ENCODE data around the gene KLRF1.
A peak's percentile ranks its signal among the peaks of the same experiment; 100 is the strongest.

Gene KLRF1

GRCh38 chr12:9796346-9796745 is 30.9 kb upstream of the KLRF1 start:
- no peak overlapping the region for H3K18ac ChIP-seq (ENCODE audit: low read length)
- H3K4me2 ChIP-seq (ENCODE audit: insufficient read depth, low read length, poor library complexity, severe bottlenecking) = no peak overlapping the region
- H4K8ac ChIP-seq (ENCODE audit: low read depth, low read length) = no peak overlapping the region
- H3K27ac ChIP-seq (replicated peaks; ENCODE audit: low read length) = no peak overlapping the region
- no peak overlapping the region for H3K4ac ChIP-seq (ENCODE audit: low read length)
- no peak overlapping the region for H3K23ac ChIP-seq (ENCODE audit: low read depth, low read length, poor library complexity)
- no peak overlapping the region for H2AFZ ChIP-seq (ENCODE audit: low read length)
- no peaks in the 10 kb centered on the region for H3K27me3 ChIP-seq (ENCODE audit: control insufficient read depth in 3 of 3, insufficient read depth in 3 of 3, low read depth in 1 of 3, low read length in 3 of 3)
- H3K79me1 ChIP-seq (ENCODE audit: low read depth, low read length) = no peaks in the 10 kb centered on the region
- no CpG with 5 or more reads among the region's 5 CpGs for WGBS, 2 donors (ENCODE audit: extremely low coverage in 2 of 2, insufficient read length in 2 of 2, insufficient replicate concordance in 1 of 2)
- no peak overlapping the region for H2AK5ac ChIP-seq (ENCODE audit: low read depth, low read length)
- no peaks in the 10 kb centered on the region for H3K4me1 ChIP-seq (ENCODE audit: control insufficient read depth in 2 of 2, insufficient read depth in 1 of 2, low read depth in 1 of 2, low read length in 2 of 2)
- H2BK15ac ChIP-seq (ENCODE audit: low read length) = no peak overlapping the region
- H3K4me3 ChIP-seq (ENCODE audit: low read length in 2 of 2) = no peak overlapping the region
- DNase-seq (ENCODE audit: low spot score) = no peak
- no peak overlapping the region for H2BK5ac ChIP-seq (ENCODE audit: low read length)
- no peak overlapping the region for H2BK120ac ChIP-seq (ENCODE audit: low read depth, low read length)
- H3K14ac ChIP-seq (ENCODE audit: low read length) = no peak overlapping the region
- no peak overlapping the region for H3K9ac ChIP-seq (ENCODE audit: low read depth, low read length, poor library complexity)
- no peak overlapping the region for H4K91ac ChIP-seq (ENCODE audit: low read depth, low read length, poor library complexity)
- no peak overlapping the region for H2BK12ac ChIP-seq (ENCODE audit: low read length)
- no peaks in the 10 kb centered on the region for H3K36me3 ChIP-seq (replicated peaks in 1 of 2; ENCODE audit: control insufficient read depth in 2 of 2, insufficient read depth in 2 of 2, low read length in 2 of 2)
- no peaks in the 10 kb centered on the region for H3K9me3 ChIP-seq (replicated peaks in 1 of 2; ENCODE audit: control insufficient read depth in 2 of 2, insufficient read depth in 1 of 2, low read depth in 1 of 2, low read length in 2 of 2)

DNA sequence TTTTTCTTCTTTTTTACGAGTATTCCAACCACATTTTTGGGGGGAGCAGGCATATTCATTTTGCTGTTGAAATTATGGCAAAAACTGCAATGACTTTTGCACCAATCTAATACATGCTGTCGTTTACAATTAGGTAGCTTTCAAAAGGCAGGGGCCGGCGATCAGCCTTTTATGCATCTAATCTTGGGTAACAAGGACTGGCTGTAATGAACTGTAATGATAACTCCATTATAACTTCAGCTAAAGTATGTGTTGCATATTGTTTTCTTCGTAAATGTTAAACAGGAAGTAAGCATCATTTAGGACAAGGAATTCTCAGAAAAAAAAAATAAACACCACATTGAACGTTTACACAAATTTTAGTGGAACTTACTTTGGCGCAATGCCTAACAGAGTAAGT is 30.3 kb upstream of the KLRF1 start:
- no peak overlapping the region for H2BK120ac ChIP-seq (ENCODE audit: low read depth, low read length)
- H2BK5ac ChIP-seq (ENCODE audit: low read length) = no peak overlapping the region
- H3K23ac ChIP-seq (ENCODE audit: low read depth, low read length, poor library complexity) = no peak overlapping the region
- H3K79me1 ChIP-seq (ENCODE audit: low read depth, low read length) = no peaks in the 10 kb centered on the region
- DNase-seq (ENCODE audit: low spot score) = no peak
- H2BK15ac ChIP-seq (ENCODE audit: low read length) = no peak overlapping the region
- no peaks in the 10 kb centered on the region for H3K27me3 ChIP-seq (ENCODE audit: control insufficient read depth in 3 of 3, insufficient read depth in 3 of 3, low read depth in 1 of 3, low read length in 3 of 3)
- H3K4me2 ChIP-seq (ENCODE audit: insufficient read depth, low read length, poor library complexity, severe bottlenecking) = no peak overlapping the region
- H3K27ac ChIP-seq (replicated peaks; ENCODE audit: low read length) = no peak overlapping the region
- no peak overlapping the region for H2BK12ac ChIP-seq (ENCODE audit: low read length)
- no CpG with 5 or more reads among the region's 7 CpGs for WGBS, 2 donors (ENCODE audit: extremely low coverage in 2 of 2, insufficient read length in 2 of 2, insufficient replicate concordance in 1 of 2)
- no peak overlapping the region for H4K8ac ChIP-seq (ENCODE audit: low read depth, low read length)
- no peak overlapping the region for H3K9ac ChIP-seq (ENCODE audit: low read depth, low read length, poor library complexity)
- H3K4me3 ChIP-seq (ENCODE audit: low read length in 2 of 2) = no peak overlapping the region
- H2AK5ac ChIP-seq (ENCODE audit: low read depth, low read length) = no peak overlapping the region
- no peak overlapping the region for H3K14ac ChIP-seq (ENCODE audit: low read length)
- H2AFZ ChIP-seq (ENCODE audit: low read length) = no peak overlapping the region
- H4K91ac ChIP-seq (ENCODE audit: low read depth, low read length, poor library complexity) = no peak overlapping the region
- no peaks in the 10 kb centered on the region for H3K4me1 ChIP-seq (ENCODE audit: control insufficient read depth in 2 of 2, insufficient read depth in 1 of 2, low read depth in 1 of 2, low read length in 2 of 2)
- no peak overlapping the region for H3K4ac ChIP-seq (ENCODE audit: low read length)
- H3K9me3 ChIP-seq (replicated peaks in 1 of 2; ENCODE audit: control insufficient read depth in 2 of 2, insufficient read depth in 1 of 2, low read depth in 1 of 2, low read length in 2 of 2) = no peaks in the 10 kb centered on the region
- H3K36me3 ChIP-seq (replicated peaks in 1 of 2; ENCODE audit: control insufficient read depth in 2 of 2, insufficient read depth in 2 of 2, low read length in 2 of 2) = no peaks in the 10 kb centered on the region
- H3K18ac ChIP-seq (ENCODE audit: low read length) = no peak overlapping the region

- Histone ChIP-seq H3K27ac (replicated peaks; ENCODE audit: low read length) (no peak overlapping the region), H2BK5ac (ENCODE audit: low read length) (no peak overlapping the region), H4K91ac (ENCODE audit: low read depth, low read length, poor library complexity) (no peak overlapping the region), H3K23ac (ENCODE audit: low read depth, low read length, poor library complexity) (no peak overlapping the region), H2BK120ac (ENCODE audit: low read depth, low read length) (no peak overlapping the region), H3K36me3 (replicated peaks in 1 of 2; ENCODE audit: control insufficient read depth in 2 of 2, insufficient read depth in 2 of 2, low read length in 2 of 2) (no peaks in the 10 kb centered on the region), H2AFZ (ENCODE audit: low read length) (no peak overlapping the region), H3K18ac (ENCODE audit: low read length) (no peak overlapping the region), H3K9ac (ENCODE audit: low read depth, low read length, poor library complexity) (no peak overlapping the region), H3K4me3 (ENCODE audit: low read length in 2 of 2) (no peak overlapping the region), H3K9me3 (replicated peaks in 1 of 2; ENCODE audit: control insufficient read depth in 2 of 2, insufficient read depth in 1 of 2, low read depth in 1 of 2, low read length in 2 of 2) (no peaks in the 10 kb centered on the region), H3K4me1 (ENCODE audit: control insufficient read depth in 2 of 2, insufficient read depth in 1 of 2, low read depth in 1 of 2, low read length in 2 of 2) (no peaks in the 10 kb centered on the region), H3K79me1 (ENCODE audit: low read depth, low read length) (no peaks in the 10 kb centered on the region), H3K14ac (ENCODE audit: low read length) (no peak overlapping the region), H3K4ac (ENCODE audit: low read length) (no peak overlapping the region), H4K8ac (ENCODE audit: low read depth, low read length) (no peak overlapping the region), H3K27me3 (ENCODE audit: control insufficient read depth in 3 of 3, insufficient read depth in 3 of 3, low read depth in 1 of 3, low read length in 3 of 3) (no peaks in the 10 kb centered on the region), H3K4me2 (ENCODE audit: insufficient read depth, low read length, poor library complexity, severe bottlenecking) (no peak overlapping the region), H2AK5ac (ENCODE audit: low read depth, low read length) (no peak overlapping the region), H2BK15ac (ENCODE audit: low read length) (no peak overlapping the region), H2BK12ac (ENCODE audit: low read length) (no peak overlapping the region)
- peak; percentile 29 for DNase-seq (ENCODE audit: low spot score)
- 100% methylated on average over 2 of the region's 7 CpGs for WGBS, 2 donors (ENCODE audit: extremely low coverage in 2 of 2, insufficient read length in 2 of 2, insufficient replicate concordance in 1 of 2)
Measured at GRCh38 chr12:9797722-9798619, 29.3 kb upstream of the KLRF1 start.

GRCh38 chr12:9799961-9800360 is 27.3 kb upstream of the KLRF1 start:
- H2AFZ ChIP-seq (ENCODE audit: low read length) = no peak overlapping the region
- no peaks in the 10 kb centered on the region for H3K36me3 ChIP-seq (replicated peaks in 1 of 2; ENCODE audit: control insufficient read depth in 2 of 2, insufficient read depth in 2 of 2, low read length in 2 of 2)
- H4K8ac ChIP-seq (ENCODE audit: low read depth, low read length) = no peak overlapping the region
- no peak overlapping the region for H3K4ac ChIP-seq (ENCODE audit: low read length)
- H3K4me2 ChIP-seq (ENCODE audit: insufficient read depth, low read length, poor library complexity, severe bottlenecking) = no peak overlapping the region
- no peaks in the 10 kb centered on the region for H3K4me1 ChIP-seq (ENCODE audit: control insufficient read depth in 2 of 2, insufficient read depth in 1 of 2, low read depth in 1 of 2, low read length in 2 of 2)
- no peak overlapping the region for H3K18ac ChIP-seq (ENCODE audit: low read length)
- WGBS, 2 donors (ENCODE audit: extremely low coverage in 2 of 2, insufficient read length in 2 of 2, insufficient replicate concordance in 1 of 2) = no CpG with 5 or more reads among the region's 1 CpG
- H3K9me3 ChIP-seq (replicated peaks in 1 of 2; ENCODE audit: control insufficient read depth in 2 of 2, insufficient read depth in 1 of 2, low read depth in 1 of 2, low read length in 2 of 2) = no peaks in the 10 kb centered on the region
- H2BK120ac ChIP-seq (ENCODE audit: low read depth, low read length) = no peak overlapping the region
- H2BK15ac ChIP-seq (ENCODE audit: low read length) = no peak overlapping the region
- H3K27ac ChIP-seq (replicated peaks; ENCODE audit: low read length) = no peak overlapping the region
- no peak overlapping the region for H3K14ac ChIP-seq (ENCODE audit: low read length)
- H3K9ac ChIP-seq (ENCODE audit: low read depth, low read length, poor library complexity) = no peak overlapping the region
- H3K4me3 ChIP-seq (ENCODE audit: low read length in 2 of 2) = no peak overlapping the region
- H3K79me1 ChIP-seq (ENCODE audit: low read depth, low read length) = no peaks in the 10 kb centered on the region
- H2BK5ac ChIP-seq (ENCODE audit: low read length) = no peak overlapping the region
- no peak overlapping the region for H4K91ac ChIP-seq (ENCODE audit: low read depth, low read length, poor library complexity)
- no peaks in the 10 kb centered on the region for H3K27me3 ChIP-seq (ENCODE audit: control insufficient read depth in 3 of 3, insufficient read depth in 3 of 3, low read depth in 1 of 3, low read length in 3 of 3)
- no peak overlapping the region for H2AK5ac ChIP-seq (ENCODE audit: low read depth, low read length)
- DNase-seq (ENCODE audit: low spot score) = no peak
- H2BK12ac ChIP-seq (ENCODE audit: low read length) = no peak overlapping the region
- H3K23ac ChIP-seq (ENCODE audit: low read depth, low read length, poor library complexity) = no peak overlapping the region
